Stimulated activated CD4-positive, alpha-beta T cell treated with anti-CD3 and anti-CD28 coated beads, Interleukin-1b, Interleukin-23, amount 100 ng/mL, for 24 hours (primary cell): ENCODE results near the gene ELF1.
"Not testable (repeated sequence)": the region's sequence is repeated elsewhere in the genome, so short reads cannot be mapped to it uniquely, and the experiment has no call there.

Experiments used
- DNase-seq, 4 experiments: peaks; one replicate each; pipeline ENCODE4 v3.0.0-alpha.2; 2020; ENCODE audit warnings: low read depth in 4 of 4, low spot score in 1 of 4

Gene ELF1

GRCh38 chr13:40941581-40941980 is 77.5 kb downstream of the ELF1 start:
- DNase-seq, result no peak

- no peak for DNase-seq
Observed at GRCh38 chr13:40940841-40941240, 78.3 kb downstream of the ELF1 start.

GRCh38 chr13:40933508-40934204 is 85.5 kb downstream of the ELF1 start:
- DNase-seq, result no peak

- no peak for DNase-seq
Observed at GRCh38 chr13:40932252-40932651, 86.9 kb downstream of the ELF1 start.

GRCh38 chr13:40931719-40932118 is 87.4 kb downstream of the ELF1 start:
- no peak for DNase-seq

GRCh38 chr13:40929883-40930282 is 89.2 kb downstream of the ELF1 start:
- not testable (repeated sequence) for DNase-seq

GRCh38 chr13:40928980-40929379 is 90.1 kb downstream of the ELF1 start:
- no peak for DNase-seq

- DNase-seq, result no peak
Observed at GRCh38 chr13:40927929-40928328, 91.2 kb downstream of the ELF1 start.

GRCh38 chr13:40923867-40924266 is 95.2 kb downstream of the ELF1 start:
- DNase-seq, result no peak

- DNase-seq, result no peak
Observed at GRCh38 chr13:40922437-40923040, 96.6 kb downstream of the ELF1 start.

- DNase-seq, result no peak
Observed at GRCh38 chr13:40920826-40921225, 98.3 kb downstream of the ELF1 start.

GRCh38 chr13:40919901-40920300 is 99.2 kb downstream of the ELF1 start:
- DNase-seq, result not testable (repeated sequence)

GRCh38 chr13:40916207-40916998 is 102.7 kb downstream of the ELF1 start:
- DNase-seq, result no peak

- not testable (repeated sequence) for DNase-seq
Observed at GRCh38 chr13:40914863-40915262, 104.3 kb downstream of the ELF1 start.

- DNase-seq, result no peak
Observed at GRCh38 chr13:40911341-40911740, 107.8 kb downstream of the ELF1 start.

- no peak for DNase-seq
Observed at GRCh38 chr13:40910324-40911050, 108.6 kb downstream of the ELF1 start.

- DNase-seq, result not testable (repeated sequence)
Observed at GRCh38 chr13:40909541-40910200, 109.4 kb downstream of the ELF1 start.

GRCh38 chr13:40908546-40908945 is 110.6 kb downstream of the ELF1 start:
- no peak for DNase-seq

- not testable (repeated sequence) for DNase-seq
Observed at GRCh38 chr13:40901032-40901431, 118.1 kb downstream of the ELF1 start.

GRCh38 chr13:40900568-40900967 is 118.5 kb downstream of the ELF1 start:
- not testable (repeated sequence) for DNase-seq

GRCh38 chr13:40897053-40897452 is 122.1 kb downstream of the ELF1 start:
- no peak for DNase-seq
